Loucy (cell line): ENCODE data around the gene SUCLG2.

Experiments
- H2AFZ ChIP-seq: fragments of 200-600 bp; sonication (generic); 2 replicates; pipeline ENCODE4 v1.6.0; 2016; ENCODE audit warnings: antibody characterized with exemption, mild to moderate bottlenecking, low read length, moderate library complexity
- H3F3A ChIP-seq: fragments of 200-600 bp; 2 replicates; pipeline ENCODE4 v1.6.0; 2016; ENCODE audit warnings: antibody characterized with exemption, low read depth, mild to moderate bottlenecking
- H3K27me3 ChIP-seq: fragments of 200-600 bp; sonication (generic); 2 replicates; pipeline ENCODE4 v1.6.1; 2014; ENCODE audit warnings: low read length, mild to moderate bottlenecking; ENCODE audit not compliant: insufficient read depth, poor library complexity, severe bottlenecking
- H3K36me3 ChIP-seq: fragments of 200-600 bp; sonication (generic); 2 replicates; pipeline ENCODE4 v1.6.1; 2016; ENCODE audit warnings: low read length; ENCODE audit not compliant: insufficient read depth
- H3K4me1 ChIP-seq: fragments of 200-600 bp; sonication (generic); 2 replicates; pipeline ENCODE4 v1.5.1; 2014; ENCODE audit warnings: low read length, mild to moderate bottlenecking; ENCODE audit not compliant: insufficient read depth, poor library complexity, severe bottlenecking
- H3K4me2 ChIP-seq: fragments of 200-600 bp; sonication (generic); 2 replicates; pipeline ENCODE4 v1.6.0; 2014; ENCODE audit warnings: antibody characterized with exemption, low read length, low read depth, mild to moderate bottlenecking; ENCODE audit not compliant: poor library complexity, severe bottlenecking
- H3K4me3 ChIP-seq: fragments of 200-600 bp; sonication (generic); 2 replicates; pipeline ENCODE4 v1.5.1; 2014; ENCODE audit warnings: low read length, mild to moderate bottlenecking, mixed read lengths; ENCODE audit not compliant: poor library complexity, severe bottlenecking
- H3K79me2 ChIP-seq: fragments of 200-600 bp; sonication (generic); 2 replicates; pipeline ENCODE4 v1.6.1; 2014; ENCODE audit warnings: low read length; ENCODE audit not compliant: insufficient read depth
- H3K9ac ChIP-seq: fragments of 200-600 bp; sonication (generic); 2 replicates; pipeline ENCODE4 v1.6.0; 2014; ENCODE audit warnings: mild to moderate bottlenecking, low read depth, low read length, moderate library complexity; ENCODE audit not compliant: poor library complexity, severe bottlenecking
- H3K9me2 ChIP-seq: fragments of 200-600 bp; sonication (generic); replicated peaks from 2 replicates; pipeline ENCODE4 v1.6.1; 2016; ENCODE audit warnings: low read depth, low read length, mixed read lengths
- H3K9me3 ChIP-seq: fragments of 200-600 bp; sonication (generic); 2 replicates; pipeline ENCODE4 v1.6.1; 2014; ENCODE audit warnings: mild to moderate bottlenecking, antibody characterized with exemption, low read length, low read depth; ENCODE audit not compliant: insufficient read depth
- H4K20me1 ChIP-seq: fragments of 200-600 bp; sonication (generic); 2 replicates; pipeline ENCODE4 v1.6.0; 2014; ENCODE audit warnings: antibody characterized with exemption, low read length, mild to moderate bottlenecking; ENCODE audit not compliant: insufficient read depth, poor library complexity, severe bottlenecking
- EZH2phosphoT487 ChIP-seq: fragments of 200-600 bp; IDR thresholded peaks from 2 replicates; pipeline ENCODE4 v1.6.1; 2018; ENCODE audit warnings: antibody characterized with exemption, mild to moderate bottlenecking, moderate library complexity, borderline replicate concordance
- TF ChIP-seq, protein P1 (sequence below): fragments of 200-600 bp; sonication (generic); conservative IDR thresholded peaks from 2 replicates; pipeline ENCODE4 v1.5.1; 2014; ENCODE audit warnings: mild to moderate bottlenecking, antibody characterized with exemption, low read length

The SUCLG2 gene

GRCh38 chr3:67327582-67327981 is 326.8 kb downstream of the SUCLG2 start:
- Histone ChIP-seq H3K79me2 (no peaks in the 10 kb centered on the region), H3K9me2 (no peaks in the 10 kb centered on the region), H3K36me3 (no peaks in the 10 kb centered on the region), H3K9ac (no peak overlapping the region), H2AFZ (no peak overlapping the region), H3F3A (no peaks in the 10 kb centered on the region), H3K9me3 (no peaks in the 10 kb centered on the region), H4K20me1 (no peaks in the 10 kb centered on the region), H3K4me1 (no peaks in the 10 kb centered on the region), H3K27me3 (no peaks in the 10 kb centered on the region), H3K4me2 (no peak overlapping the region), H3K4me3 (no peak overlapping the region)
- TF ChIP-seq, protein P1, sequence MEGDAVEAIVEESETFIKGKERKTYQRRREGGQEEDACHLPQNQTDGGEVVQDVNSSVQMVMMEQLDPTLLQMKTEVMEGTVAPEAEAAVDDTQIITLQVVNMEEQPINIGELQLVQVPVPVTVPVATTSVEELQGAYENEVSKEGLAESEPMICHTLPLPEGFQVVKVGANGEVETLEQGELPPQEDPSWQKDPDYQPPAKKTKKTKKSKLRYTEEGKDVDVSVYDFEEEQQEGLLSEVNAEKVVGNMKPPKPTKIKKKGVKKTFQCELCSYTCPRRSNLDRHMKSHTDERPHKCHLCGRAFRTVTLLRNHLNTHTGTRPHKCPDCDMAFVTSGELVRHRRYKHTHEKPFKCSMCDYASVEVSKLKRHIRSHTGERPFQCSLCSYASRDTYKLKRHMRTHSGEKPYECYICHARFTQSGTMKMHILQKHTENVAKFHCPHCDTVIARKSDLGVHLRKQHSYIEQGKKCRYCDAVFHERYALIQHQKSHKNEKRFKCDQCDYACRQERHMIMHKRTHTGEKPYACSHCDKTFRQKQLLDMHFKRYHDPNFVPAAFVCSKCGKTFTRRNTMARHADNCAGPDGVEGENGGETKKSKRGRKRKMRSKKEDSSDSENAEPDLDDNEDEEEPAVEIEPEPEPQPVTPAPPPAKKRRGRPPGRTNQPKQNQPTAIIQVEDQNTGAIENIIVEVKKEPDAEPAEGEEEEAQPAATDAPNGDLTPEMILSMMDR = no peak
- no peak for TF ChIP-seq EZH2phosphoT487

DNA sequence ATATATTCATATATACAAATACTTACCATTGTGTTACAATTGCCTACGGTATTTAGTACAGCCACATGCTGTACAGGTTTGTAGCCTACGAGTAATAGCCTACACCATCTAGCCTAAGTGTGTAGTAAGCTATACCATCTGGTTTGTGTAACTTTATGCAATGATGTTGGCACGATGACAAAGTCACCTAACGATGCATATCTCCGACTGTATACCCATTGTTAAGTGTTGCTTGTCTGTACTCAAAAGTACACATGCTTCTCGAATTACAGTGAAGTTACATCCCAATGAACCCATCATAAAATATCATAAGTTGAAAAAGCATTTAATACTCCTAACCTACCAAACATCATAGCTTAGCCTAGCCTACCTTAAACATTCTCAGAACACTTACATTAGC is 329.2 kb downstream of the SUCLG2 start:
- Histone ChIP-seq H2AFZ (no peak overlapping the region), H3K79me2 (no peaks in the 10 kb centered on the region), H4K20me1 (no peaks in the 10 kb centered on the region), H3K4me3 (no peak overlapping the region), H3K36me3 (no peaks in the 10 kb centered on the region), H3K9me3 (no peaks in the 10 kb centered on the region), H3K4me1 (no peaks in the 10 kb centered on the region), H3K27me3 (no peaks in the 10 kb centered on the region), H3F3A (no peaks in the 10 kb centered on the region), H3K9ac (no peak overlapping the region), H3K4me2 (no peak overlapping the region), H3K9me2 (no peaks in the 10 kb centered on the region)
- TF ChIP-seq, protein P1 = no peak
- no peak for TF ChIP-seq EZH2phosphoT487
